Large intestine (tissue), 3 donors: ENCODE data around the gene CCDC187. TPM values are rescaled to one million over a fixed set of nuclear protein-coding genes. Genes with fewer than 3 reads are reported as not detected.

Source experiments
- DNase-seq, 2 donors: peaks; one replicate each; pipeline versions ENCODE4 v3.0.0 to v3.0.0-alpha.2; 2013
- H3K27ac ChIP-seq: one replicate; pipeline ENCODE4 v1.5.1; 2013; ENCODE audit warnings: low read length
- H3K27me3 ChIP-seq: 2 replicates; pipeline ENCODE4 v1.6.1; 2013; ENCODE audit warnings: low read length; ENCODE audit not compliant: control insufficient read depth, insufficient read depth
- H3K36me3 ChIP-seq: 2 replicates; pipeline ENCODE4 v1.6.1; 2013; ENCODE audit warnings: low read length; ENCODE audit not compliant: control insufficient read depth, insufficient read depth
- H3K4me1 ChIP-seq: one replicate; pipeline ENCODE4 v1.6.1; 2013; ENCODE audit warnings: low read length; ENCODE audit not compliant: control insufficient read depth, insufficient read depth
- H3K4me3 ChIP-seq: one replicate; pipeline ENCODE4 v1.5.1; 2013; ENCODE audit warnings: low read length
- H3K9me3 ChIP-seq: one replicate; pipeline ENCODE4 v1.6.1; 2013; ENCODE audit warnings: mild to moderate bottlenecking, low read depth, low read length, moderate library complexity; ENCODE audit not compliant: control insufficient read depth
- WGBS: methylation state at CpG from one replicate; pipeline ENCODE4 v1.1.5; 2013; ENCODE audit warnings: low lambda C conversion rate; ENCODE audit not compliant: insufficient coverage; 5-methylcytosine and 5-hydroxymethylcytosine counted together
- polyA plus RNA-seq: library from polyadenylated mRNA; unstranded; fragments of 120-200 nt; gene quantifications from one replicate; pipeline ENCODE4 v1.2.1, GENCODE V29; 2013

The CCDC187 gene
- polyA plus RNA-seq, 1 donor, result 2.0 TPM

DNA sequence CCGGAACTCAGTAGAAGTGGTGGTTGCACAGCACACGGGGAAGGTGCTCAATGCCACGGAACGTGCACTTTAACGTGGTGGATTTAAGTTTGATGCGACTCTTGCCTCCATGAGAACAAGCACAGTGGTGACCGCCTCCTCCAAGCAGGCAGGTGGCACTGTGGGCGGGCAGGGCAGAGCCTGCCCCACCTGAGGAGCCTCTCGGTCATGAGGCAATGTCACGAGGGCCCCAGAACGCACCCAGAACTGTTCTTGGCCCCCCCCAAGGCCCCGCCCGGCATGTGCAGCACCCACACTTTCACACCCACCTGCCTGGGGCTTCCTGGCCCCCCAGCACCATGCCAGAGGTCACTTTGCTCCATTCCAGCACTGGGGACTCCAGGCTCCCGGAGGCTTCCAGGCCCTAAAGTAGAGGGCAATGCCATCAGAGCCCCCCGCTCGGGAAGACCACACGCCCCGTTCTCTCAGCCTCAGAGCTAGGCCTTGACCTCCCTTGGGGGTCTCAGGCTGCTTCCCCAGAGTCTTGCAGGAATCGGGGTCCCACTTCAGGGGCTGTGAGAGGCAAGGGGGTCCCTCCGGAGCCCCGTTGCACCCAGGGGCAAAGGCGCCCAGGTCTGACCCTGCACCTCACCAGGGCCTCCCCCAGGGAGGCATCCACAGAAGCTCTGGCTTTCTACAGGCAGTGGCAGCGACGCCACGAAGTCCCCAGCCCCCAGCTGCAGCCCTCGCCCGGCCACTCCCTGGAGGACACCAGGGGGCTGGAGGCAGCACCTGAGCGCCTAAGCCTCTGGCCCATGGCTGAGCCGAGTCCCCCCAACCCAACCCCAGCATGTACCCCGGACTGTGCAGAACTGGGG, 14.0 kb downstream of the CCDC187 start:
- Histone ChIP-seq H3K27ac (no peak overlapping the region), H3K27me3 (peaks cover 5% of the 10 kb centered on the region), H3K36me3 (no peaks in the 10 kb centered on the region), H3K4me1 (no peaks in the 10 kb centered on the region), H3K9me3 (peaks cover 5% of the 10 kb centered on the region), H3K4me3 (no peak overlapping the region)
- no CpG with 5 or more reads among the region's 30 CpGs for WGBS
- no peak for DNase-seq

DNA sequence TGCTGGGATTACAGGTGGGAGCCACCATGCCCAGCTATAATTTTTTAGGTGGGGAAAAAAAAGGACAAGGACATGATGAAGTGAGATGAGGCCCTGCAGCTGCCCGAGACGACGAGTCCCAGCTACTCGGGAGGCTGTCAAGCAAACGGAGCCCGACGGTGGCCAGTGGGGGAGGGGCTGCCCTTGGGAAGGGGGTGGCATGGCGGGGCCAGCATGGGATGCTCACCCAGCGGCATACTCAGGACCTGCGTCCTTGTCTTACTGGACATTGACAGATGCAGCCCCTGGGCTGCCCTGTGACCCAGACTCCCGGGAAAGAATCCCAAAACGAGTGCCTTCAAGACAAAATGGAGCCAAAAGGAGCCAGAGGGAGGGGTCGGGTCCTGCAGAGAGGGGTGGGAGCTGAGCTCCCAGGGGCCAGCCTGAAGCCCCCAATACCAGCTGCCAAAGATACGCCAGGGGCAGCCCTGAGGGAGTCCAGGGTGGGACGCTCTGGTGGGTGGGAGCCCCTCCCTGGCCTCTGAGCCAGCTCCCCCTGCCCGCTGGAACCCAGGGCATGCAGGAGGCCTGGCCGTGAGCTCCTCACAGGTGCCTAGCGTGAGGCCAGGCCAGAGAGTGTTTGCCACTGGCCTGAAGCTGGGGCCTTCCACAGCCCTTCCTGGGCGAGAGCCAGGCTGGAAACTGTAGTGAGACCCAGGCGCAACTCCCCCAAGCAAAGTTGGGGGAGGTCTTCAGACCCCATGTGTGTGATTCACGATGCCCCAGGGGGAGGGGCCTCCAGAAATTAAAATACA, 15.7 kb downstream of the CCDC187 start:
- peaks cover 8% of the 10 kb centered on the region for H3K27me3 ChIP-seq

DNA sequence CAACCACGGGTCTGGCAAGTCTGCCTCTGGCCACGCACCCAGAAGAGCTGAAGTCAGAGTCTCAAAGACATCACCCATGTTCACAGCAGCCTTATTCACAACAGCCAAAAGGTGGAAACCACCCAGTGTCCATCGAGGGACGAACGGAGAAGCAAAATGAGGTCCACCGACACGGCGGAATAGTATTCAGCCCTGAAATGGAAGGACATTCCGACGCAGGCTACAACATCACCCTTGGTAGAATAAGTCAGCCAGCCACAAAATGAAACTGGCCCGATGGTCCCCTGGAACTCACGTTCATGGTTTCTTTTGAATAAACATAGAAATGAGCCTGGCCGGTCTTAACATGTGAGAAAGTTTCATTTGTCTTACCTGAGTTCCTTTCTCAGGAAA, 16.9 kb downstream of the CCDC187 start:
- peaks cover 4% of the 10 kb centered on the region for H3K4me1 ChIP-seq
- H3K36me3 ChIP-seq, result no peaks in the 10 kb centered on the region
- H3K9me3 ChIP-seq, result no peaks in the 10 kb centered on the region
- DNase-seq, result no peak
- H3K27me3 ChIP-seq, result peaks cover 8% of the 10 kb centered on the region
- no CpG with 5 or more reads among the region's 13 CpGs for WGBS
- H3K27ac ChIP-seq, result no peak overlapping the region
- no peak overlapping the region for H3K4me3 ChIP-seq

More for the DNA sequence above, 15.7 kb downstream of the CCDC187 start:
- Histone ChIP-seq H3K4me1 (peaks cover 4% of the 10 kb centered on the region), H3K27ac (no peak overlapping the region), H3K36me3 (no peaks in the 10 kb centered on the region), H3K4me3 (no peak overlapping the region), H3K9me3 (peaks cover 5% of the 10 kb centered on the region)
- WGBS, result no CpG with 5 or more reads among the region's 21 CpGs
- no peak for DNase-seq

DNA sequence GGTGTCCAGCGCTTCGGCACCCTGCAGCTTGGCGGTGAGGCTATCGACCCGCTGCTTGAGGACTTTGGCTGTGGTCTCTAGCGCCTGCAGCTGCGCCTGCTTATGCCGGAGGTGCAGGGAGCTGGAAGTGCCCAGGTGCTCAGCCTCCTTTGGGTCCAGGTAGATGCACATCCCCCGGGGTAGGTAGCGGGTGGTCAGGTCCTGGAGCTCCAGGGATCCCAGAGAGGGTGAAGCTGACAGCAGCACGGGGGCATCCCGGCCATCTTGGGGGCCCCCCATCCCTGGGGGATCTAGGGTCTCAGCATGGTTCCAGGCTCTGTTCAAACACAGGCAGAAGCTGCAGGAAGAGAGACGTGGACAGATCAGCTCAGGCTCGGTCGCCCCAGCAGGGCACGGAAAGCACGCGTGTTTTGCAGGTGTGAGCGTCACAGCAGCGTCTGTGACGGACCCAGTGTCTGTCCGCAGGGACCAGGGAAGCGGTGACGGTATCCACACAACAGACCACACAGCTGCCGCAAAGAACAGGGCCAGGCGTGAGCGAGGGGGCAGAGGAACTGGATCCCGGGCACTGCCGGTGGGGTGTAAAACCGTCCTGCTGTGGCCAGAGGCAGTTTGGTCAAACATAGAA, 17.4 kb downstream of the CCDC187 start:
- H3K27ac ChIP-seq, result no peak overlapping the region
- H3K27me3 ChIP-seq, result peaks cover 8% of the 10 kb centered on the region
- DNase-seq, result no peak
- no CpG with 5 or more reads among the region's 30 CpGs for WGBS
- H3K36me3 ChIP-seq, result no peaks in the 10 kb centered on the region
- H3K9me3 ChIP-seq, result no peaks in the 10 kb centered on the region
- H3K4me3 ChIP-seq, result no peak overlapping the region
- peaks cover 4% of the 10 kb centered on the region for H3K4me1 ChIP-seq

DNA sequence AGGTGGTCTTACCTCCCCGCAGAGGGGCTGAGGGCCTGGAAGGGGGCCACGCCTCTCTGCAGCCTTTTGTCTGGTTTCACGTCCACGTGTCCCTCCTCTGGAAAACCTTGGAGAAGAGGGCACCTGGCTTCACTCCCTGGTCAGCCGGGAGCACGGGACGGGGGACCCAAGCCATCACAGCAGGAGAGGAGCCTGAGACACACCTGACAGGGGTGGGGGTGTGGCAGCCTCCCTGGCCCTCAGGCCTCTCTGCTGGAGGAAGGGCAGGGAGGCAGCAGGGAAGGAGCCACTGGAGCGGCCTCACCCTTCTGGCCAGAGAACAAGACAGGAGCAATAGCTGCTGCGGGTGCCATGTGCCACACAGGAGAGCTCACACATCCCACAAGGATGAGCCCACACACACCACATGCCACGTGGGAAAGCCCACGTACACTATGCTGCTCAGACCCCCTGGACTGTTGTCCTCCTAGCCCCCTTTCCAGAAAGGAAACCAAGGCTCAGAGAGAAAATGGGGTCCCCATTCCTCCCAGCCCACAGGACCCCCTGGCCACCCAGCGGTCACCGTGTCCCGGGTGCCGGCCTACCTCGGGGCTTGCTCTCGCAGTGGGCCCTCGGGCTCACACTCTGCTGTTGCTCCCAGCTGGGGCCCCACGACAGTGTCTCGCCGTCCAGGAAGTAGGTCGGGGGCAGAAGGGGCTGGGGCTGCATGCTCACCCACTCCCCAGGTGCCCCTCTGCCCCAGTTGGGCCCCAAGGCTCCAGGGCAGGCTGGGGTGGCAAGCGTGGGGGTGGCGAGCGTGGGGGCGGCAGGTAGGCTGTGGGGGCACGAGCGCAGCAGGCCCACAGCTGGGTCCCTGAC, 18.2 kb downstream of the CCDC187 start:
- H3K4me3 ChIP-seq, result no peak overlapping the region
- no peaks in the 10 kb centered on the region for H3K36me3 ChIP-seq
- no peak overlapping the region for H3K27ac ChIP-seq
- peaks cover 8% of the 10 kb centered on the region for H3K27me3 ChIP-seq
- no CpG with 5 or more reads among the region's 28 CpGs for WGBS
- H3K4me1 ChIP-seq, result peaks cover 4% of the 10 kb centered on the region
- DNase-seq, result no peak
- H3K9me3 ChIP-seq, result no peaks in the 10 kb centered on the region

DNA sequence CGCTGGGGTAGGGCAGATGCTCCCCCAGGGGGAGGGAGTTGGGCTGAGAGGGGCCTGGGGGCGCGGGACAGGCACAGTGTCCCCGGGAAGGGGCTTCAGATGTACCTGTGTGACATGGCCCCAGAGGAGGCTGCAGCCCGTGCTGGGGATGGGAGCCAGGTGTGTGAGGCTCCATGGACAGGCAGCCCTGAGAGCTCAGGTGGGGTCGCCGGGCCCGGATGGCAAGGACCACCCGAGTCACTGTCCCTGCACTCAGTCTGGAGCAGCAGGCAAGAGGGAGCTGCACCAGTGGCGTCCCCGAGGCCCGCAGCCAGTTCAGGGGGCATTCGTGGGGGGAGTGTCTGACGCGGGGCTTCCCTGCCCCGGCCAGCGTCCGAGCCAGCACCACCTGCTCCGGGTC, 18.9 kb downstream of the CCDC187 start:
- Histone ChIP-seq H3K36me3 (no peaks in the 10 kb centered on the region), H3K27ac (no peak overlapping the region), H3K4me1 (peaks cover 4% of the 10 kb centered on the region), H3K9me3 (no peaks in the 10 kb centered on the region), H3K4me3 (no peak overlapping the region), H3K27me3 (peaks cover 8% of the 10 kb centered on the region)
- no CpG with 5 or more reads among the region's 19 CpGs for WGBS
- no peak for DNase-seq

DNA sequence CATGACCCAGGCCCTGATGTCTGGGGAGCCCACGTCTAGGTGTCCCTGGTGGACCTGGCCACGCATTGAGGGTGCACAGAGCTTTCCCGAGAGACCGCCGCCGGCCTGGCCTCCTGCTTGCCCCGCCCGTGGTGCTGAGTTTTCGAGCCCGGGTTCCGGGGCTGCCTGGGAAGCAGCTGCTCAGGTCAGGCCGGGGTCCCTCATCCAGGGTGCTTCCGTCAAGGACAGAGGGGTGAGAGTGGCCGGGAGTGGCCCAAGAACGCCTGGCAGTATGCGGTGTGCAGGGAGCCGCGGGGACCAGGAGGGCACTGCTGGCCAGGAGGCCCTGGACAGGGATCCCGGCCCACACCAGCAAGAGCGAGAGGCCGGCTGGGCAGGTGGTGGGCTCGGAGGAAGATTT, 19.6 kb downstream of the CCDC187 start:
- no peak overlapping the region for H3K4me3 ChIP-seq
- peaks cover 4% of the 10 kb centered on the region for H3K4me1 ChIP-seq
- WGBS, result no CpG with 5 or more reads among the region's 22 CpGs
- no peaks in the 10 kb centered on the region for H3K9me3 ChIP-seq
- no peak for DNase-seq
- no peak overlapping the region for H3K27ac ChIP-seq
- H3K36me3 ChIP-seq, result no peaks in the 10 kb centered on the region
- peaks cover 8% of the 10 kb centered on the region for H3K27me3 ChIP-seq

DNA sequence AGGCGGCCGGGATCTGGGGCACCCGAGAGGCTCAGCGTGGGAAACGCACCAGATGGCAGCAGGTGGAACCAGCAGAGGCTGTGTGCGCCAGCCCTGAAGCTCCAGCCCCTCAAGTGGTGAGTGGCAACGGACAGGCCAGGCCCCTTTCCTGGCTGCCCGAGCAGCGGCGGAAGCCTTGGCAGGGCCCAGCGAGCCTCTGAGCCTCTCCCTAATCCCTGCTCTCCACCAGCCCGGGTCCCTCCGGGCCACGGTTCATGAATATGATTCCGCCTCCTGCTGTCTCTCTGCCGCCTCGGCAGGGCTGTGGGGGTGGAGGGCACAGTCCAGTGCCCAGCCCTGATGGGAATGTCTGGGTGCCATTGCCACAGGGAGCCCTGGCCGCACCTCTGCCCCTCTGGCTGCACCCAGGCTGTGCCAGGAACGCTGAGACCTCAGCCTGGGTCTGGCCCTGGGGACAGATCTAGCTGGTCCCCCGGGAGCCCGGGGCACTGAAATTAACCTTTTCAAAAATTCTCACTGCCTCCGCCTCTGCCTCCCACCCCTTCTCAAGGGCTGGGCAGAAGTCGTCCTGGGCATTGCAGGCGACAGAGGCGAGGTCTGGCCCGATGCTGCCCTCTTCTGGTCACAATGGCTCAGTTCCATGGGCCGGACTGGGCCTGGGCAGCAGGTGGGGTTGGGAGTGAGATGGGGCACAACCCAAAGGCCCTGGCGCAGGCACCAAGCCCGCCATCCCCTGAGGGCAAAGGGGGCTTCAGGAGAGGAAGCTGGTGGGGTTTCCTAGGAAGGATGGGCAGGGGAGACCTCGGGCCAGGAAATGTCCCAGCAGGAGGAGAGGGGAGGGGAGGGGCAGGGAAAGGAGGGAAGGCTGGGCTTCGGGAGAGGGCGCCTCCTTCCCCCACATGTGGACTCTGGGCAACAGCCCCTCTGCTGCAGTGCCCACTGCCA, 20.3 kb downstream of the CCDC187 start:
- no CpG with 5 or more reads among the region's 32 CpGs for WGBS
- Histone ChIP-seq H3K9me3 (no peaks in the 10 kb centered on the region), H3K4me1 (peaks cover 4% of the 10 kb centered on the region), H3K27me3 (peaks cover 8% of the 10 kb centered on the region), H3K4me3 (no peak overlapping the region), H3K27ac (no peak overlapping the region), H3K36me3 (no peaks in the 10 kb centered on the region)
- DNase-seq, result peak; percentile 43 to 50

DNA sequence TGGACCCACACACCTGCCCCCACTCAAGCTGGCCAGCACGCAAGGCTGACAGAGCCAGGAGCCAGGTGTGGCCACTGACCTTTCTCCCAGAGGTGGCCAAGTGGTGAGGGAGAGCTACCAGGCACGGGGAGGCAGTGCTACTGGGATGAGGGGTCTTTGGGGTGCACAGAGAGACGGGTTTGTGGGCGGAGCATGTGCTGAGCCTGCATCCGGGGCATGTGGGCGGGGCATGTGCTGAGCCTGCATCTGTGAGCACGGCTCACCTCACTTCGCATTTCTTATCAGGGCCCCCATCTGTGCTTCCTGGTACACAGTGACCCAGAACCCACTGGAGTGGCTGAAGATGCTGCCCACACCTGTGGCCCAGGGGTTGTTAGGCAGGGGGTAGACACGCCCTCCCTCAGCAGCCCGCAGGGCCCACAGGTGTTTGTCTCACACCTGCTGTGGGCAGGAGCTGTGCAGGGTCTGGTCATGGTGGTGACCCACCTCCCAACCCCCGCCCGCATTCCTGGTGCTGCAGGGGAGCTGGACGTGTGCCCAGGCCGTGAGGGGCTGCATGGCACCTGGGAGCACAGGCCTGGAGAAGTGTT, 21.5 kb downstream of the CCDC187 start:
- DNase-seq, result no peak
- peaks cover 11% of the 10 kb centered on the region for H3K27me3 ChIP-seq
- no peak overlapping the region for H3K27ac ChIP-seq
- H3K4me1 ChIP-seq, result peaks cover 4% of the 10 kb centered on the region
- no peak overlapping the region for H3K4me3 ChIP-seq
- H3K36me3 ChIP-seq, result no peaks in the 10 kb centered on the region
- no CpG with 5 or more reads among the region's 14 CpGs for WGBS
- no peaks in the 10 kb centered on the region for H3K9me3 ChIP-seq
